ENCODE data around the gene DZIP3. TPM values are rescaled to one million over a fixed set of nuclear protein-coding genes. Genes with fewer than 3 reads are reported as not detected.
"Not testable (repeated sequence)": the region's sequence is repeated elsewhere in the genome, so short reads cannot be mapped to it uniquely, and the experiment has no call there.

DZIP3 gene
- total and polyA plus RNA-seq, 9 donors, result 12.6 to 21.8 (median 17.2) TPM

GRCh38 chr3:108599677-108600409 lies 10.3 kb downstream of the DZIP3 start:
- H3K9me3 ChIP-seq (replicated peaks; ENCODE audit: control insufficient read depth, low read depth, low read length), result no peaks in the 10 kb centered on the region
- no peak overlapping the region for H3K4me3 ChIP-seq (ENCODE audit: low read length)
- H3K27me3 ChIP-seq (ENCODE audit: control insufficient read depth, insufficient read depth, low read length), result no peaks in the 10 kb centered on the region
- no peaks in the 10 kb centered on the region for H3K4me1 ChIP-seq (ENCODE audit: control insufficient read depth, insufficient read depth, low read length)
- WGBS (ENCODE audit: insufficient coverage), result no CpG with 5 or more reads among the region's 1 CpG
- DNase-seq, result no peak
- no peak overlapping the region for H3K27ac ChIP-seq (ENCODE audit: low read length)
- no peaks in the 10 kb centered on the region for H3K36me3 ChIP-seq (ENCODE audit: control insufficient read depth, insufficient read depth, low read length)

GRCh38 chr3:108602249-108602934 lies 12.9 kb downstream of the DZIP3 start:
- Histone ChIP-seq H3K36me3 (ENCODE audit: control insufficient read depth, insufficient read depth, low read length) (no peaks in the 10 kb centered on the region), H3K27ac (ENCODE audit: low read length) (no peak overlapping the region), H3K27me3 (ENCODE audit: control insufficient read depth, insufficient read depth, low read length) (no peaks in the 10 kb centered on the region), H3K4me1 (ENCODE audit: control insufficient read depth, insufficient read depth, low read length) (no peaks in the 10 kb centered on the region), H3K9me3 (replicated peaks; ENCODE audit: control insufficient read depth, low read depth, low read length) (no peaks in the 10 kb centered on the region), H3K4me3 (ENCODE audit: low read length) (no peak overlapping the region)
- DNase-seq, result peak; percentile 17
- no CpG with 5 or more reads among the region's 5 CpGs for WGBS (ENCODE audit: insufficient coverage)

DNA sequence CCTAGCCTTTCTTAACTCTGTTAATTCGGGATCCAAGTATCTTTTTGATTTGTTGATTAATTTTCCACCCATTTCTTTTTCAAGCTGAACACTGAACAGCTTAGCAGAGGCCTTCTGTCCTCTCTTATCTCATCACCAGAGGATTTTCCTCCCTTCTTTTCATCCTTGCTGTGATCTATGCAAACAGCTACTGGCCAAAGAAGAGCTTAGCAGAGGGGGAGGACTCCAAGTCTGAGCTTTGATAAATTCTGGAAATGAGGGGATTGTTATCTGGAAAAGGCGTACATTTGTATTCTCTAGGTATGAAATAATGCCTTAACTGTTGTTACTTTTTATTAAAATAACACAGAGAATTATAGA lies 13.4 kb downstream of the DZIP3 start:
- Histone ChIP-seq H3K27me3 (ENCODE audit: control insufficient read depth, insufficient read depth, low read length) (no peaks in the 10 kb centered on the region), H3K4me1 (ENCODE audit: control insufficient read depth, insufficient read depth, low read length) (no peaks in the 10 kb centered on the region), H3K36me3 (ENCODE audit: control insufficient read depth, insufficient read depth, low read length) (no peaks in the 10 kb centered on the region), H3K27ac (ENCODE audit: low read length) (no peak overlapping the region), H3K9me3 (replicated peaks; ENCODE audit: control insufficient read depth, low read depth, low read length) (no peaks in the 10 kb centered on the region), H3K4me3 (ENCODE audit: low read length) (no peak overlapping the region)
- DNase-seq, result no peak
- 100% methylated on average over 1 of the region's 2 CpGs for WGBS (ENCODE audit: insufficient coverage)

- no peak for DNase-seq
- Histone ChIP-seq H3K4me3 (ENCODE audit: low read length) (no peak overlapping the region), H3K27ac (ENCODE audit: low read length) (no peak overlapping the region), H3K4me1 (ENCODE audit: control insufficient read depth, insufficient read depth, low read length) (no peaks in the 10 kb centered on the region), H3K27me3 (ENCODE audit: control insufficient read depth, insufficient read depth, low read length) (no peaks in the 10 kb centered on the region), H3K36me3 (ENCODE audit: control insufficient read depth, insufficient read depth, low read length) (no peaks in the 10 kb centered on the region), H3K9me3 (replicated peaks; ENCODE audit: control insufficient read depth, low read depth, low read length) (no peaks in the 10 kb centered on the region)
These were observed 14.2 kb downstream of the DZIP3 start for GRCh38 chr3:108603691-108604090.

GRCh38 chr3:108605028-108605427 lies 15.5 kb downstream of the DZIP3 start:
- Histone ChIP-seq H3K27ac (ENCODE audit: low read length) (no peak overlapping the region), H3K36me3 (ENCODE audit: control insufficient read depth, insufficient read depth, low read length) (peaks cover 3% of the 10 kb centered on the region), H3K27me3 (ENCODE audit: control insufficient read depth, insufficient read depth, low read length) (no peaks in the 10 kb centered on the region), H3K4me1 (ENCODE audit: control insufficient read depth, insufficient read depth, low read length) (no peaks in the 10 kb centered on the region), H3K9me3 (replicated peaks; ENCODE audit: control insufficient read depth, low read depth, low read length) (no peaks in the 10 kb centered on the region), H3K4me3 (ENCODE audit: low read length) (no peak overlapping the region)
- no CpG with 5 or more reads among the region's 2 CpGs for WGBS (ENCODE audit: insufficient coverage)
- DNase-seq, result no peak

GRCh38 chr3:108605491-108605890 lies 16.0 kb downstream of the DZIP3 start:
- no peak overlapping the region for H3K27ac ChIP-seq (ENCODE audit: low read length)
- DNase-seq, result no peak
- H3K4me1 ChIP-seq (ENCODE audit: control insufficient read depth, insufficient read depth, low read length), result no peaks in the 10 kb centered on the region
- H3K36me3 ChIP-seq (ENCODE audit: control insufficient read depth, insufficient read depth, low read length), result peaks cover 5% of the 10 kb centered on the region
- H3K9me3 ChIP-seq (replicated peaks; ENCODE audit: control insufficient read depth, low read depth, low read length), result no peaks in the 10 kb centered on the region
- no peaks in the 10 kb centered on the region for H3K27me3 ChIP-seq (ENCODE audit: control insufficient read depth, insufficient read depth, low read length)
- WGBS (ENCODE audit: insufficient coverage), result 50% methylated on average over 2 of the region's 4 CpGs
- no peak overlapping the region for H3K4me3 ChIP-seq (ENCODE audit: low read length)

GRCh38 chr3:108608750-108609149 lies 19.2 kb downstream of the DZIP3 start:
- no peak overlapping the region for H3K4me3 ChIP-seq (ENCODE audit: low read length)
- H3K27ac ChIP-seq (ENCODE audit: low read length), result no peak overlapping the region
- WGBS (ENCODE audit: insufficient coverage), result no CpG with 5 or more reads among the region's 4 CpGs
- H3K27me3 ChIP-seq (ENCODE audit: control insufficient read depth, insufficient read depth, low read length), result no peaks in the 10 kb centered on the region
- DNase-seq, result no peak
- H3K9me3 ChIP-seq (replicated peaks; ENCODE audit: control insufficient read depth, low read depth, low read length), result no peaks in the 10 kb centered on the region
- H3K36me3 ChIP-seq (ENCODE audit: control insufficient read depth, insufficient read depth, low read length), result peaks cover 5% of the 10 kb centered on the region
- H3K4me1 ChIP-seq (ENCODE audit: control insufficient read depth, insufficient read depth, low read length), result no peaks in the 10 kb centered on the region

- Histone ChIP-seq H3K27me3 (ENCODE audit: control insufficient read depth, insufficient read depth, low read length) (no peaks in the 10 kb centered on the region), H3K36me3 (ENCODE audit: control insufficient read depth, insufficient read depth, low read length) (peaks cover 5% of the 10 kb centered on the region), H3K4me3 (ENCODE audit: low read length) (no peak overlapping the region), H3K9me3 (replicated peaks; ENCODE audit: control insufficient read depth, low read depth, low read length) (no peaks in the 10 kb centered on the region), H3K4me1 (ENCODE audit: control insufficient read depth, insufficient read depth, low read length) (no peaks in the 10 kb centered on the region), H3K27ac (ENCODE audit: low read length) (no peak overlapping the region)
- no peak for DNase-seq
- no CpG with 5 or more reads among the region's 1 CpG for WGBS (ENCODE audit: insufficient coverage)
These were observed 21.1 kb downstream of the DZIP3 start for GRCh38 chr3:108610651-108611050.

GRCh38 chr3:108616090-108616489 lies 26.6 kb downstream of the DZIP3 start:
- not testable (repeated sequence) for H3K4me1 ChIP-seq (ENCODE audit: control insufficient read depth, insufficient read depth, low read length); H3K4me3 ChIP-seq (ENCODE audit: low read length); H3K27ac ChIP-seq (ENCODE audit: low read length); DNase-seq; H3K27me3 ChIP-seq (ENCODE audit: control insufficient read depth, insufficient read depth, low read length); H3K36me3 ChIP-seq (ENCODE audit: control insufficient read depth, insufficient read depth, low read length); H3K9me3 ChIP-seq (replicated peaks; ENCODE audit: control insufficient read depth, low read depth, low read length)
- no CpG with 5 or more reads among the region's 8 CpGs for WGBS (ENCODE audit: insufficient coverage)

- no peaks in the 10 kb centered on the region for H3K9me3 ChIP-seq (replicated peaks; ENCODE audit: control insufficient read depth, low read depth, low read length)
- no peak overlapping the region for H3K27ac ChIP-seq (ENCODE audit: low read length)
- DNase-seq, result no peak
- H3K27me3 ChIP-seq (ENCODE audit: control insufficient read depth, insufficient read depth, low read length), result no peaks in the 10 kb centered on the region
- H3K4me1 ChIP-seq (ENCODE audit: control insufficient read depth, insufficient read depth, low read length), result no peaks in the 10 kb centered on the region
- H3K36me3 ChIP-seq (ENCODE audit: control insufficient read depth, insufficient read depth, low read length), result peaks cover 9% of the 10 kb centered on the region
- 100% methylated on average over 1 of the region's 1 CpG for WGBS (ENCODE audit: insufficient coverage)
- H3K4me3 ChIP-seq (ENCODE audit: low read length), result no peak overlapping the region
These were observed 30.7 kb downstream of the DZIP3 start for GRCh38 chr3:108620250-108620649.
